PC-9 (cell line): ENCODE results near the gene OR2H1.

Experiments used
- EZH2 ChIP-seq: fragments of 200-600 bp; sonication (generic); IDR thresholded peaks from 2 replicates; pipeline ENCODE4 v1.8.0; 2017; ENCODE audit warnings: antibody characterized with exemption, low read depth
- TF ChIP-seq, protein P1 (sequence below): fragments of 200-600 bp; sonication (generic); conservative IDR thresholded peaks from 2 replicates; pipeline ENCODE4 v1.6.1; 2017; ENCODE audit warnings: mixed run types, antibody characterized with exemption, mild to moderate bottlenecking, moderate library complexity

DNA sequence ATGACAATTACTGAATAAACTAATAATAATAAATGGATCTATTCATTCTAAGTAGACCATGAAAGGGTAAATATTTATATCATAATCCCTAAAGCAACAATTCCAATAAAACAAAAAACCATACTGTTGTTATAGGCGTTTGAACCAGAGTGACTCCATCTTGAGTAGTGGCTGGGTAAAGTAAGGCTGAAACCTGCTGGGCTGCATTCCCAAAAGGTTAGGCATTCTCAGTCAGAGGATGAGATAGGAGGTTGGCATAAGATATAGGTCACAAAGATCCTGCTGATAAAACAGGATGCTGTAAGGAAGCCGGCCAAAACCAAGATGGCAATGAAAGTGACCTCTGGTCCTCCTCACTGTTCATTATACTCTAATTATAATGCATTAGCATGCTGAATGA is 8.3 kb downstream of the OR2H1 start:
- TF ChIP-seq EZH2: no peak
- TF ChIP-seq, protein P1, sequence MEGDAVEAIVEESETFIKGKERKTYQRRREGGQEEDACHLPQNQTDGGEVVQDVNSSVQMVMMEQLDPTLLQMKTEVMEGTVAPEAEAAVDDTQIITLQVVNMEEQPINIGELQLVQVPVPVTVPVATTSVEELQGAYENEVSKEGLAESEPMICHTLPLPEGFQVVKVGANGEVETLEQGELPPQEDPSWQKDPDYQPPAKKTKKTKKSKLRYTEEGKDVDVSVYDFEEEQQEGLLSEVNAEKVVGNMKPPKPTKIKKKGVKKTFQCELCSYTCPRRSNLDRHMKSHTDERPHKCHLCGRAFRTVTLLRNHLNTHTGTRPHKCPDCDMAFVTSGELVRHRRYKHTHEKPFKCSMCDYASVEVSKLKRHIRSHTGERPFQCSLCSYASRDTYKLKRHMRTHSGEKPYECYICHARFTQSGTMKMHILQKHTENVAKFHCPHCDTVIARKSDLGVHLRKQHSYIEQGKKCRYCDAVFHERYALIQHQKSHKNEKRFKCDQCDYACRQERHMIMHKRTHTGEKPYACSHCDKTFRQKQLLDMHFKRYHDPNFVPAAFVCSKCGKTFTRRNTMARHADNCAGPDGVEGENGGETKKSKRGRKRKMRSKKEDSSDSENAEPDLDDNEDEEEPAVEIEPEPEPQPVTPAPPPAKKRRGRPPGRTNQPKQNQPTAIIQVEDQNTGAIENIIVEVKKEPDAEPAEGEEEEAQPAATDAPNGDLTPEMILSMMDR: no peak
